ENCODE data around the gene CDYL. TPM values are rescaled to one million over a fixed set of nuclear protein-coding genes. Genes with fewer than 3 reads are reported as not detected.

Gene CDYL
- total RNA-seq, 2 experiments from 2014 or later = 31.1 to 31.2 TPM

GRCh38 chr6:4956625-4957024, 180.4 kb downstream of the CDYL start:
- no peaks in the 10 kb centered on the region for H3K27me3 Mint-ChIP-seq
- no peaks in the 10 kb centered on the region for H3K4me1 Mint-ChIP-seq (ENCODE audit: low read depth)
- intact Hi-C loops (cut with micrococcal nuclease) = no loop called here

GRCh38 chr6:4957521-4958231, 181.5 kb downstream of the CDYL start:
- Mint-ChIP-seq H3K36me3 (ENCODE audit: low read depth) (peaks cover 5% of the 10 kb centered on the region), H3K27ac (no peak overlapping the region), H3K27me3 (no peaks in the 10 kb centered on the region), H3K9me3 (peaks cover 4% of the 10 kb centered on the region), H3K4me1 (ENCODE audit: low read depth) (no peaks in the 10 kb centered on the region), H3K4me3 (no peak overlapping the region)
- intact Hi-C loops (cut with micrococcal nuclease) = no loop called here
- ChIA-PET POLR2A (no interaction called here), CTCF (no interaction called here)
- TF ChIP-seq, protein P1, sequence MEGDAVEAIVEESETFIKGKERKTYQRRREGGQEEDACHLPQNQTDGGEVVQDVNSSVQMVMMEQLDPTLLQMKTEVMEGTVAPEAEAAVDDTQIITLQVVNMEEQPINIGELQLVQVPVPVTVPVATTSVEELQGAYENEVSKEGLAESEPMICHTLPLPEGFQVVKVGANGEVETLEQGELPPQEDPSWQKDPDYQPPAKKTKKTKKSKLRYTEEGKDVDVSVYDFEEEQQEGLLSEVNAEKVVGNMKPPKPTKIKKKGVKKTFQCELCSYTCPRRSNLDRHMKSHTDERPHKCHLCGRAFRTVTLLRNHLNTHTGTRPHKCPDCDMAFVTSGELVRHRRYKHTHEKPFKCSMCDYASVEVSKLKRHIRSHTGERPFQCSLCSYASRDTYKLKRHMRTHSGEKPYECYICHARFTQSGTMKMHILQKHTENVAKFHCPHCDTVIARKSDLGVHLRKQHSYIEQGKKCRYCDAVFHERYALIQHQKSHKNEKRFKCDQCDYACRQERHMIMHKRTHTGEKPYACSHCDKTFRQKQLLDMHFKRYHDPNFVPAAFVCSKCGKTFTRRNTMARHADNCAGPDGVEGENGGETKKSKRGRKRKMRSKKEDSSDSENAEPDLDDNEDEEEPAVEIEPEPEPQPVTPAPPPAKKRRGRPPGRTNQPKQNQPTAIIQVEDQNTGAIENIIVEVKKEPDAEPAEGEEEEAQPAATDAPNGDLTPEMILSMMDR (IDR thresholded peaks at IDR 0.05) = no peak
- DNase-seq = no peak
- ATAC-seq = no peak

More at GRCh38 chr6:4956625-4957024, 180.4 kb downstream of the CDYL start:
- ATAC-seq (no peak), DNase-seq (no peak)
- Mint-ChIP-seq H3K36me3 (ENCODE audit: low read depth) (peaks cover 5% of the 10 kb centered on the region), H3K4me3 (no peak overlapping the region), H3K9me3 (peaks cover 4% of the 10 kb centered on the region), H3K27ac (no peak overlapping the region)
- POLR2A ChIA-PET = no interaction called here
- TF ChIP-seq, protein P1 (IDR thresholded peaks at IDR 0.05) = no peak
- CTCF ChIA-PET = no interaction called here

DNA sequence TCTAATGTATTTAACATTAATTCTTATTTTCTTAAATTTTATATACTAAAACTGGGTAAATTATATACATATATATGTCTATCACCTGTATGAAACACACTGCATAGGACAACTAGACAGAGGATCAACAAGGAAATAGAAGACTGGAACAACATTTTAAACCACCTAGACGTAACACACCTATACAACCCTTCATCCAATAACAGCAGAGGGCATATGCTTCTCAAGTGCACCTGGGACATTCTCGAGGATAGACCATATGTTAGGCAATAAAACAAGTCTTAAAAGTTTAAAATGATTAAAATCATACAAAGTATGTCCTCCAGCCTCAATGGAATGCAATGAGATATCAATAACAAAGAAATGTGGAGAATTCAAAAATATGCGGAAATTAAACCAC, 182.4 kb downstream of the CDYL start:
- ATAC-seq = no peak
- no peak for DNase-seq
- Mint-ChIP-seq H3K4me3 (no peak overlapping the region), H3K27ac (no peak overlapping the region), H3K27me3 (no peaks in the 10 kb centered on the region), H3K36me3 (ENCODE audit: low read depth) (peaks cover 3% of the 10 kb centered on the region), H3K4me1 (ENCODE audit: low read depth) (no peaks in the 10 kb centered on the region), H3K9me3 (peaks cover 4% of the 10 kb centered on the region)
- ChIA-PET CTCF (no interaction called here), POLR2A (no interaction called here)
- intact Hi-C loops (cut with micrococcal nuclease) = no loop called here
- TF ChIP-seq, protein P1 (IDR thresholded peaks at IDR 0.05) = no peak

DNA sequence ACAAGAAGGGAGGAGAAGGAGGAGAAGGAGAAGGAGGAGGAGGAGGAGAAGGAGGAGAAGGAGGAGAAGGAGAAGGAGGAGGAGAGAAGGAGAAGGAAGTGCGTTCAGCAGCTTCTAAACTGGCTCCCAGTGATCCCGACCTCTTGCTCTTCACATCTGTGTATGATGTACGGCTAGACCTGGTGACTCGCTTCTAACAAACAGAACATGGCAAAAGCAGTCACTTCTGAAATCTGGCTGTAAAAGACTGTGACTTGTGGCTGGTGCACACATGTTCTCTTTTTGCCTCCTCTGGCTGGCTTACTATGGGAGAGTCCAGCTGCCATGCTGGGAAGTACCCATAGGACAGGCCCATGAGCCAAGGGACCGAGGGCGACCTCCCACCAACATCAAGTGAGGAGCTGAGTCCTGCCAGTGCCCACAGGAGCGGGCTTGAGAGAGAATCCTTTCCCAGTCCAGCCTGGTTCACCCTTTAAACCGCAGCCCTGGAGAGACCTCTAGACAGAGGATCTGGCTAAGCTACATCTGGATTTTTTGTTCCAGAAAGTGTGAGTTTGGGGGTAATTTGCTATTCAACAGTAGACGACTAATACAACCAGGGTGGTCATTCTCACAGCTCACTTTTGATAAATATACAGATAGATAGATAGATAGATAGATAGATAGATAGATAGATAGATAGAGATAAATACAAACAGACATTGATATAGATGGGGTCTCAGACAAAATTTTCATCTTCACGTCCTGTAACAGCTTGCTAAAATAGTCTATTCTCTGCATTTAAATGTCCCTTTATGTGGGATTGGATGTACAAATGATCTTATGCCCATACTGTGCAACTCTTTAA, 185.3 kb downstream of the CDYL start:
- H3K27ac Mint-ChIP-seq = no peak overlapping the region
- DNase-seq (no peak), ATAC-seq (no peak)
- intact Hi-C loops (cut with micrococcal nuclease) = no loop called here
- no peaks in the 10 kb centered on the region for H3K27me3 Mint-ChIP-seq
- TF ChIP-seq, protein P1 (IDR thresholded peaks at IDR 0.05) = no peak
- CTCF ChIA-PET = no interaction called here
- H3K4me3 Mint-ChIP-seq = no peak overlapping the region
- peaks cover 4% of the 10 kb centered on the region for H3K9me3 Mint-ChIP-seq
- POLR2A ChIA-PET = interaction anchor here (0.7 kb wide), 1 partner anchor 816 kb away, joined by 3 read pairs; no protein-coding TSS in a partner anchor
- H3K4me1 Mint-ChIP-seq (ENCODE audit: low read depth) = no peaks in the 10 kb centered on the region
- H3K36me3 Mint-ChIP-seq (ENCODE audit: low read depth) = no peaks in the 10 kb centered on the region

- H3K9me3 Mint-ChIP-seq = peaks cover 4% of the 10 kb centered on the region
- no peaks in the 10 kb centered on the region for H3K36me3 Mint-ChIP-seq (ENCODE audit: low read depth)
- intact Hi-C loops (cut with micrococcal nuclease) = no loop called here
- no peaks in the 10 kb centered on the region for H3K4me1 Mint-ChIP-seq (ENCODE audit: low read depth)
- H3K27me3 Mint-ChIP-seq = no peaks in the 10 kb centered on the region
- ChIA-PET POLR2A (no interaction called here), CTCF (no interaction called here)
- H3K27ac Mint-ChIP-seq = no peak overlapping the region
- ATAC-seq = no peak
- TF ChIP-seq, protein P1 (IDR thresholded peaks at IDR 0.05) = no peak
- no peak overlapping the region for H3K4me3 Mint-ChIP-seq
- DNase-seq = no peak
Measured at GRCh38 chr6:4962905-4963304, 186.7 kb downstream of the CDYL start.

Measured in activated CD8-positive, alpha-beta T cell treated with anti-CD3 and anti-CD28 coated beads for 36 hours (primary cell).